CD14-positive monocyte (primary cell): Measurements from ENCODE around the gene GPATCH3. TPM values are rescaled to one million over a fixed set of nuclear protein-coding genes. Genes with fewer than 3 reads are reported as not detected.

Experiments
- DNase-seq, 3 donors: peaks; one replicate each; pipeline ENCODE4 v3.0.0-alpha.2; 2011 to 2022
- H2AFZ ChIP-seq: 2 replicates; pipeline ENCODE4 v1.6.0; 2012; ENCODE audit warnings: mild to moderate bottlenecking, low read depth, low read length, inconsistent platforms; ENCODE audit not compliant: insufficient read depth, poor library complexity, severe bottlenecking
- H3K27ac ChIP-seq, 2 donors: 1 replicate in 1 of 2; 2 replicates in 1 of 2; pipeline ENCODE4 v1.5.1; 2012 to 2013; ENCODE audit warnings: low read length in 2 of 2, control low read depth in 1 of 2, inconsistent platforms in 1 of 2, low read depth in 1 of 2, mild to moderate bottlenecking in 1 of 2
- H3K27me3 ChIP-seq, 2 donors: one replicate each; pipeline versions ENCODE4 v1.6.0 to v1.6.1; 2011 to 2013; ENCODE audit warnings: low read length in 2 of 2; ENCODE audit not compliant: control insufficient read depth in 2 of 2, insufficient read depth in 2 of 2
- H3K36me3 ChIP-seq, 2 donors: replicated peaks in 1 of 2; 1 replicate in 1 of 2; 2 replicates in 1 of 2; pipeline versions ENCODE4 v1.5.1 to v1.6.1; 2012 to 2013; ENCODE audit warnings: low read length in 2 of 2, control low read depth in 1 of 2, inconsistent platforms in 1 of 2, mild to moderate bottlenecking in 1 of 2; ENCODE audit not compliant: insufficient read depth in 2 of 2, control insufficient read depth in 1 of 2
- H3K4me1 ChIP-seq, 2 donors: 1 replicate in 1 of 2; 2 replicates in 1 of 2; pipeline versions ENCODE4 v1.5.1 to v1.6.1; 2012 to 2013; ENCODE audit warnings: low read length in 2 of 2, control low read depth in 1 of 2, inconsistent platforms in 1 of 2, mild to moderate bottlenecking in 1 of 2, moderate library complexity in 1 of 2; ENCODE audit not compliant: insufficient read depth in 2 of 2, control insufficient read depth in 1 of 2
- H3K4me2 ChIP-seq: replicated peaks from 2 replicates; pipeline ENCODE3; 2012; ENCODE audit warnings: low read length, moderate library complexity, mild to moderate bottlenecking; ENCODE audit not compliant: poor library complexity, severe bottlenecking; ENCODE audit errors: extremely low read depth
- H3K4me3 ChIP-seq, 3 experiments: fragments of 200-600 bp in 1 of 3; sonication (generic) in 1 of 3; replicated peaks in 1 of 3; 1 replicate in 2 of 3; 2 replicates in 1 of 3; pipeline ENCODE4 v1.5.1; 2011 to 2013; ENCODE audit warnings: low read length in 3 of 3, mild to moderate bottlenecking in 3 of 3, control low read depth in 2 of 3, low read depth in 2 of 3, inconsistent platforms in 1 of 3, moderate library complexity in 1 of 3
- H3K79me2 ChIP-seq: 2 replicates; pipeline ENCODE4 v1.6.0; 2012; ENCODE audit warnings: mild to moderate bottlenecking, control low read depth, inconsistent platforms, low read length, moderate library complexity; ENCODE audit not compliant: insufficient read depth
- H3K9ac ChIP-seq: 2 replicates; pipeline ENCODE4 v1.6.0; 2017; ENCODE audit warnings: low read length, mild to moderate bottlenecking; ENCODE audit not compliant: insufficient read depth, poor library complexity, severe bottlenecking
- H3K9me3 ChIP-seq, 2 donors: replicated peaks in 1 of 2; 1 replicate in 1 of 2; 2 replicates in 1 of 2; pipeline versions ENCODE4 v1.5.1 to v1.6.1; 2012 to 2013; ENCODE audit warnings: low read length in 2 of 2, control low read depth in 1 of 2; ENCODE audit not compliant: control insufficient read depth in 1 of 2, insufficient read depth in 1 of 2
- H4K20me1 ChIP-seq: 2 replicates; pipeline ENCODE4 v1.6.0; 2012; ENCODE audit warnings: mild to moderate bottlenecking, low read length, control low read depth, moderate library complexity; ENCODE audit not compliant: insufficient read depth
- H3K27ac Mint-ChIP-seq, 7 donors: one replicate each; pipeline ENCODE4 v1.8.0; 2020; ENCODE audit warnings: mild to moderate bottlenecking in 7 of 7, mixed read lengths in 7 of 7, moderate library complexity in 6 of 7, inconsistent platforms in 2 of 7
- H3K27me3 Mint-ChIP-seq, 3 donors: one replicate each; pipeline ENCODE4 v1.8.0; 2021 to 2022; ENCODE audit warnings: low read depth in 3 of 3, mild to moderate bottlenecking in 3 of 3, mixed read lengths in 3 of 3, moderate library complexity in 3 of 3, inconsistent platforms in 1 of 3
- H3K36me3 Mint-ChIP-seq, 2 donors: one replicate each; pipeline ENCODE4 v1.8.0; 2020; ENCODE audit warnings: mixed read lengths in 2 of 2, inconsistent platforms in 1 of 2, mild to moderate bottlenecking in 1 of 2
- H3K4me1 Mint-ChIP-seq: one replicate; pipeline ENCODE4 v1.8.0; 2020; ENCODE audit warnings: mild to moderate bottlenecking, mixed read lengths
- H3K4me3 Mint-ChIP-seq, 2 donors: one replicate each; pipeline ENCODE4 v1.8.0; 2020; ENCODE audit warnings: mild to moderate bottlenecking in 2 of 2, mixed read lengths in 2 of 2, moderate library complexity in 1 of 2
- H3K9me3 Mint-ChIP-seq, 7 donors: one replicate each; pipeline ENCODE4 v1.8.0; 2020 to 2022; ENCODE audit warnings: mixed read lengths in 7 of 7, mild to moderate bottlenecking in 6 of 7, moderate library complexity in 6 of 7, inconsistent platforms in 2 of 7
- WGBS: methylation state at CpG from one replicate; pipeline ENCODE4 v1.1.5; 2013; ENCODE audit warnings: missing lambda C conversion rate; ENCODE audit not compliant: insufficient coverage; 5-methylcytosine and 5-hydroxymethylcytosine counted together
- intact Hi-C, 2 donors: fragments of 100-400 bp; cut with micrococcal nuclease; formaldehyde crosslinking; loops; one replicate each; pipeline versions ENCODE4 v1.15.0 to v1.15.1; 2023
- polyA plus RNA-seq, 3 donors: library from polyadenylated mRNA; depleted of rRNA in 1 of 3; unstranded in 2 of 3; stranded (reverse) in 1 of 3; fragments of 300-500 nt in 2 of 3; fragments of >200 nt in 1 of 3; fragmentation: Illumina TruSeq in 2 of 3; gene quantifications; 1 replicate in 2 of 3; 2 replicates in 1 of 3; pipeline ENCODE4 v1.2.3, GENCODE V29; 2012 to 2021
- TF ChIP-seq, protein P1 (sequence below): fragments of 200-600 bp; IDR thresholded peaks from one replicate; pipeline ENCODE4 v1.8.0; 2022; ENCODE audit warnings: antibody characterized with exemption, mild to moderate bottlenecking

The GPATCH3 gene
- polyA plus RNA-seq, 3 donors, result 8.2 to 11.8 (median 10.7) TPM

GRCh38 chr1:26862781-26863684 is 37.2 kb downstream of the GPATCH3 start, which contains the start of gene SFN:
Gene SFN (plus strand): TSS chr1:26863149. CDS start chr1:26863213, 64 bp downstream.
- H3K9me3 Mint-ChIP-seq, result peaks cover 0 to 2% (median 0%) of the 10 kb centered on the region in 7 donors
- intact Hi-C loops, result loop anchor here in 1 of 2 donors (5.0 kb wide), 1 partner anchor 36 kb away; the partner anchor contains the start of gene ZDHHC18
- H3K27ac Mint-ChIP-seq, result no peak within 1 kb of the TSS
- H3K4me1 Mint-ChIP-seq, result peaks cover 28% of the 10 kb centered on the region
- WGBS, result 90% methylated on average over 24 of the region's 37 CpGs
- H3K4me1 ChIP-seq, result peaks cover 15 to 28% of the 10 kb centered on the region in 2 donors
- peak within 1 kb of the TSS; percentile 93 for H3K4me2 ChIP-seq
- H3K27me3 ChIP-seq, result no peaks in the 10 kb centered on the region
- no peak for DNase-seq
- peak within 1 kb of the TSS; percentile 95 for H2AFZ ChIP-seq
- peaks cover 5 to 7% (median 6%) of the 10 kb centered on the region in 3 donors for H3K27me3 Mint-ChIP-seq
- H3K4me3 Mint-ChIP-seq, result peak within 1 kb of the TSS; percentile 31 to 96
- H3K36me3 Mint-ChIP-seq, result peaks cover under 1 to 3% of the 10 kb centered on the region in 2 donors
- H3K9me3 ChIP-seq, result no peaks in the 10 kb centered on the region
- no peaks in the 10 kb centered on the region for H4K20me1 ChIP-seq
- no peak within 1 kb of the TSS for H3K27ac ChIP-seq
- peak within 1 kb of the TSS in 2 of 3 experiments; percentile 58 to 97 for H3K4me3 ChIP-seq
- TF ChIP-seq, protein P1, sequence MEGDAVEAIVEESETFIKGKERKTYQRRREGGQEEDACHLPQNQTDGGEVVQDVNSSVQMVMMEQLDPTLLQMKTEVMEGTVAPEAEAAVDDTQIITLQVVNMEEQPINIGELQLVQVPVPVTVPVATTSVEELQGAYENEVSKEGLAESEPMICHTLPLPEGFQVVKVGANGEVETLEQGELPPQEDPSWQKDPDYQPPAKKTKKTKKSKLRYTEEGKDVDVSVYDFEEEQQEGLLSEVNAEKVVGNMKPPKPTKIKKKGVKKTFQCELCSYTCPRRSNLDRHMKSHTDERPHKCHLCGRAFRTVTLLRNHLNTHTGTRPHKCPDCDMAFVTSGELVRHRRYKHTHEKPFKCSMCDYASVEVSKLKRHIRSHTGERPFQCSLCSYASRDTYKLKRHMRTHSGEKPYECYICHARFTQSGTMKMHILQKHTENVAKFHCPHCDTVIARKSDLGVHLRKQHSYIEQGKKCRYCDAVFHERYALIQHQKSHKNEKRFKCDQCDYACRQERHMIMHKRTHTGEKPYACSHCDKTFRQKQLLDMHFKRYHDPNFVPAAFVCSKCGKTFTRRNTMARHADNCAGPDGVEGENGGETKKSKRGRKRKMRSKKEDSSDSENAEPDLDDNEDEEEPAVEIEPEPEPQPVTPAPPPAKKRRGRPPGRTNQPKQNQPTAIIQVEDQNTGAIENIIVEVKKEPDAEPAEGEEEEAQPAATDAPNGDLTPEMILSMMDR, result peak; percentile 22
- H3K36me3 ChIP-seq, result no peaks in the 10 kb centered on the region
- H3K79me2 ChIP-seq, result no peaks in the 10 kb centered on the region
- peak within 1 kb of the TSS; percentile 56 for H3K9ac ChIP-seq

DNA sequence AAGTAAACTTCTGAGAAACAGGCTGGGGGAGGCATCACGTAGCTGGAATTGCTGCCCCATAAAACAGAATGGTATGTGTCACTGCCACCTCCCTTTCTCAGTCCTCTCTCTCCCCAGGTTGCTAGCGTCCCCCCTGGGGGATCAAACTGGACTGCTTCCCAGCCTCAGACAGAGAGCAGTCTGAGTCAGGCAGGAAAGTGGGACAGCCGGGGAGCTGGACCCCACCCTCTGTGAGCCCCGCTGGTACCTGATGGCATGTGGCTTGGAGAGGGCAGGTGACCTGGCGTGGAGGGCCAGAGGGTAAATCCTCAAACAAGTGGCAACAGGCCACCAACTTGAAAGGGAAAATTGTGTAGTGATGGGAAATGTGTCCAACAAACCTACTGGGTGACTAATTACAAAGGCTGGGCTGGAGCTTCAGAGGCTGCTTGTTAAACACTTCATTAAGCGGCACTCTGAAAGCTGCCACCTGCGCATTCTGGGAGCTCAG is 38.3 kb downstream of the GPATCH3 start:
- Histone ChIP-seq H3K36me3 (peaks cover 0 to 7% of the 10 kb centered on the region in 2 donors), H3K4me1 (peaks cover 15 to 28% of the 10 kb centered on the region in 2 donors), H3K27ac (no peak overlapping the region), H3K4me2 (no peak overlapping the region), H3K79me2 (no peaks in the 10 kb centered on the region), H3K9ac (no peak overlapping the region), H3K9me3 (no peaks in the 10 kb centered on the region), H3K4me3 (no peak overlapping the region), H3K27me3 (no peaks in the 10 kb centered on the region), H2AFZ (no peak overlapping the region), H4K20me1 (no peaks in the 10 kb centered on the region)
- Mint-ChIP-seq H3K9me3 (peaks cover 0 to 2% (median 0%) of the 10 kb centered on the region in 7 donors), H3K27ac (no peak overlapping the region), H3K4me1 (peaks cover 28% of the 10 kb centered on the region), H3K27me3 (peaks cover 5 to 7% (median 6%) of the 10 kb centered on the region in 3 donors), H3K4me3 (no peak overlapping the region), H3K36me3 (peaks cover 2 to 10% of the 10 kb centered on the region in 2 donors)
- intact Hi-C loops, result loop anchor here in 1 of 2 donors (5.0 kb wide), 1 partner anchor 35 kb away; the partner anchor contains the start of gene ZDHHC18
- TF ChIP-seq, protein P1, result no peak
- no peak for DNase-seq
- WGBS, result 95% methylated on average over 6 of the region's 7 CpGs
